HG03457 (cell line): ENCODE results near the gene TAS2R10.

Experiments
- ATAC-seq: cut with Tn5 transposase; IDR thresholded peaks from one replicate; pipeline ENCODE4 v1.9.1; 2021; ENCODE audit warnings: moderate number of reproducible peaks; ENCODE audit not compliant: unreplicated experiment

Gene TAS2R10

DNA sequence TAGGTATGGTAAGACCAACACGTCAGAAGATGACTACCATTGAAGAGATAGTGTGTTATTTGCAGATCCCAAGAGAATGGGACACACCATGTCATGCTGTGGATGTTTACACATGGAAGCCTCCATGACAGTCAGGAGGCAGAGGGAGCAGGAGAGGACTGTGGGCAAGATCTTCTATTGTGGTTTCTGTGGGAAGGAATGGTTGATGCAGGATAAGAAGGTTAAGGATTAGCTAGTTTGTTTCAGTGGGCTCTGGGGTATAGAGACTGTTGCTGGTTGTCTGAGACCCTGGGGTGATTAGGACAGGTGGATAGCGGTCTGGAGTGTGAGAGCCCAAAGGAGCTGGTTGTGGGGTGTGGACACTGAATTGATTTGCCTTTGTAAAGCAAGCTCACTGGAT, 47.1 kb downstream of the TAS2R10 start:
- no peak for ATAC-seq
